HAP-1 (cell line): Measurements from ENCODE around the gene SLC8B1.

Experiments used
- DNase-seq, 2 experiments: peaks; one replicate each; pipeline ENCODE4 v3.0.0-alpha.2; 2016 to 2020; ENCODE audit warnings: low spot score in 2 of 2
- H3K27me3 ChIP-seq: fragments of 250-450 bp; sonication (Bioruptor Pico); 2 replicates; pipeline ENCODE4 v1.5.1; 2020; ENCODE audit warnings: low read depth, mild to moderate bottlenecking, moderate library complexity
- H3K36me3 ChIP-seq: fragments of 250-450 bp; sonication (Bioruptor Pico); replicated peaks from 2 replicates; pipeline ENCODE4 v1.5.1; 2020; ENCODE audit warnings: mild to moderate bottlenecking
- H3K4me1 ChIP-seq: fragments of 250-450 bp; sonication (Bioruptor Pico); 2 replicates; pipeline ENCODE4 v1.5.1; 2020; ENCODE audit warnings: mild to moderate bottlenecking
- H3K4me3 ChIP-seq: fragments of 250-450 bp; sonication (Bioruptor Pico); 2 replicates; pipeline ENCODE4 v1.5.1; 2020; ENCODE audit warnings: mild to moderate bottlenecking, moderate library complexity
- H3K9me3 ChIP-seq: fragments of 250-450 bp; sonication (Bioruptor Pico); 2 replicates; pipeline ENCODE4 v1.5.1; 2020; ENCODE audit warnings: mild to moderate bottlenecking, moderate library complexity
- in situ Hi-C: fragments of 300-500 bp; cut with MboI; formaldehyde crosslinking; loops from 3 replicates; pipeline ENCODE4 v1.14.3; 2020; ENCODE audit warnings: low sequenced_read_pairs, inconsistent platforms, mixed read lengths

The SLC8B1 gene

GRCh38 chr12:113271466-113271852, 63.5 kb downstream of the SLC8B1 start:
- no peaks in the 10 kb centered on the region for H3K9me3 ChIP-seq
- no peak for DNase-seq
- peaks cover 7% of the 10 kb centered on the region for H3K36me3 ChIP-seq
- in situ Hi-C loops, result no loop called here
- no peak overlapping the region for H3K4me3 ChIP-seq
- no peaks in the 10 kb centered on the region for H3K27me3 ChIP-seq
- no peaks in the 10 kb centered on the region for H3K4me1 ChIP-seq

- in situ Hi-C loops, result no loop called here
- no peak for DNase-seq
- peaks cover 10% of the 10 kb centered on the region for H3K36me3 ChIP-seq
- H3K27me3 ChIP-seq, result no peaks in the 10 kb centered on the region
- no peak overlapping the region for H3K4me3 ChIP-seq
- no peaks in the 10 kb centered on the region for H3K9me3 ChIP-seq
- H3K4me1 ChIP-seq, result no peaks in the 10 kb centered on the region
Measured at GRCh38 chr12:113270709-113271009, 64.2 kb downstream of the SLC8B1 start.

- no peaks in the 10 kb centered on the region for H3K4me1 ChIP-seq
- H3K36me3 ChIP-seq, result peaks cover 10% of the 10 kb centered on the region
- H3K9me3 ChIP-seq, result no peaks in the 10 kb centered on the region
- in situ Hi-C loops, result no loop called here
- no peaks in the 10 kb centered on the region for H3K27me3 ChIP-seq
- DNase-seq, result no peak
- H3K4me3 ChIP-seq, result no peak overlapping the region
Measured at GRCh38 chr12:113269257-113269943, 65.5 kb downstream of the SLC8B1 start.

GRCh38 chr12:113268621-113269020, 66.3 kb downstream of the SLC8B1 start:
- no peak overlapping the region for H3K4me3 ChIP-seq
- H3K4me1 ChIP-seq, result no peaks in the 10 kb centered on the region
- no peak for DNase-seq
- peaks cover 10% of the 10 kb centered on the region for H3K36me3 ChIP-seq
- no peaks in the 10 kb centered on the region for H3K9me3 ChIP-seq
- no peaks in the 10 kb centered on the region for H3K27me3 ChIP-seq
- in situ Hi-C loops, result no loop called here

GRCh38 chr12:113268136-113268535, 66.8 kb downstream of the SLC8B1 start:
- no peak for DNase-seq

GRCh38 chr12:113267621-113268020, 67.3 kb downstream of the SLC8B1 start:
- no peaks in the 10 kb centered on the region for H3K9me3 ChIP-seq
- H3K4me3 ChIP-seq, result no peak overlapping the region
- no peaks in the 10 kb centered on the region for H3K4me1 ChIP-seq
- in situ Hi-C loops, result no loop called here
- peaks cover 5% of the 10 kb centered on the region for H3K36me3 ChIP-seq
- no peak for DNase-seq
- no peaks in the 10 kb centered on the region for H3K27me3 ChIP-seq

More at GRCh38 chr12:113268136-113268535, 66.8 kb downstream of the SLC8B1 start:
- H3K36me3 ChIP-seq, result peaks cover 10% of the 10 kb centered on the region
- H3K4me3 ChIP-seq, result no peak overlapping the region
- H3K27me3 ChIP-seq, result no peaks in the 10 kb centered on the region
- in situ Hi-C loops, result no loop called here
- no peaks in the 10 kb centered on the region for H3K4me1 ChIP-seq
- H3K9me3 ChIP-seq, result no peaks in the 10 kb centered on the region

GRCh38 chr12:113266106-113266895, 68.6 kb downstream of the SLC8B1 start:
- in situ Hi-C loops, result no loop called here
- H3K36me3 ChIP-seq, result peaks cover 5% of the 10 kb centered on the region
- no peaks in the 10 kb centered on the region for H3K27me3 ChIP-seq
- H3K9me3 ChIP-seq, result no peaks in the 10 kb centered on the region
- no peak overlapping the region for H3K4me3 ChIP-seq
- H3K4me1 ChIP-seq, result no peaks in the 10 kb centered on the region; the same call in 1 of the 2 replicates
- DNase-seq, result no peak

- H3K27me3 ChIP-seq, result no peaks in the 10 kb centered on the region
- no peaks in the 10 kb centered on the region; the same call in 1 of the 2 replicates for H3K4me1 ChIP-seq
- peaks cover 5% of the 10 kb centered on the region for H3K36me3 ChIP-seq
- H3K9me3 ChIP-seq, result no peaks in the 10 kb centered on the region
- no peak overlapping the region for H3K4me3 ChIP-seq
- in situ Hi-C loops, result no loop called here
- DNase-seq, result no peak
Measured at GRCh38 chr12:113263431-113263963, 71.4 kb downstream of the SLC8B1 start.

GRCh38 chr12:113262710-113263109, 72.2 kb downstream of the SLC8B1 start:
- H3K4me3 ChIP-seq, result no peak overlapping the region
- peaks cover 5% of the 10 kb centered on the region for H3K36me3 ChIP-seq
- no peaks in the 10 kb centered on the region for H3K9me3 ChIP-seq
- no peaks in the 10 kb centered on the region for H3K27me3 ChIP-seq
- DNase-seq, result no peak
- H3K4me1 ChIP-seq, result no peaks in the 10 kb centered on the region; the same call in 1 of the 2 replicates
- in situ Hi-C loops, result no loop called here

GRCh38 chr12:113261847-113262470, 73.0 kb downstream of the SLC8B1 start:
- H3K27me3 ChIP-seq, result no peaks in the 10 kb centered on the region

GRCh38 chr12:113260636-113261300, 74.1 kb downstream of the SLC8B1 start:
- DNase-seq, result no peak
- Histone ChIP-seq H3K27me3 (no peaks in the 10 kb centered on the region), H3K4me1 (no peaks in the 10 kb centered on the region; the same call in 1 of the 2 replicates), H3K4me3 (no peak overlapping the region), H3K36me3 (no peaks in the 10 kb centered on the region; the same call in 1 of the 2 replicates), H3K9me3 (no peaks in the 10 kb centered on the region)
- in situ Hi-C loops, result no loop called here

More at GRCh38 chr12:113261847-113262470, 73.0 kb downstream of the SLC8B1 start:
- Histone ChIP-seq H3K4me1 (no peaks in the 10 kb centered on the region; the same call in 1 of the 2 replicates), H3K36me3 (peaks cover 5% of the 10 kb centered on the region), H3K4me3 (no peak overlapping the region), H3K9me3 (no peaks in the 10 kb centered on the region)
- DNase-seq, result no peak
- in situ Hi-C loops, result no loop called here

GRCh38 chr12:113260127-113260526, 74.8 kb downstream of the SLC8B1 start:
- no peak for DNase-seq
- no peaks in the 10 kb centered on the region; the same call in 1 of the 2 replicates for H3K4me1 ChIP-seq
- no peaks in the 10 kb centered on the region for H3K27me3 ChIP-seq
- H3K9me3 ChIP-seq, result no peaks in the 10 kb centered on the region
- no peak overlapping the region for H3K4me3 ChIP-seq
- no peaks in the 10 kb centered on the region; the same call in 1 of the 2 replicates for H3K36me3 ChIP-seq
- in situ Hi-C loops, result no loop called here

- Histone ChIP-seq H3K9me3 (no peaks in the 10 kb centered on the region), H3K4me3 (no peak overlapping the region), H3K4me1 (no peaks in the 10 kb centered on the region; the same call in 1 of the 2 replicates), H3K27me3 (no peaks in the 10 kb centered on the region), H3K36me3 (no peaks in the 10 kb centered on the region)
- DNase-seq, result no peak
- in situ Hi-C loops, result no loop called here
Measured at GRCh38 chr12:113257564-113257963, 77.3 kb downstream of the SLC8B1 start.
